Measurements from ENCODE around the gene IFI27L2.

DNA sequence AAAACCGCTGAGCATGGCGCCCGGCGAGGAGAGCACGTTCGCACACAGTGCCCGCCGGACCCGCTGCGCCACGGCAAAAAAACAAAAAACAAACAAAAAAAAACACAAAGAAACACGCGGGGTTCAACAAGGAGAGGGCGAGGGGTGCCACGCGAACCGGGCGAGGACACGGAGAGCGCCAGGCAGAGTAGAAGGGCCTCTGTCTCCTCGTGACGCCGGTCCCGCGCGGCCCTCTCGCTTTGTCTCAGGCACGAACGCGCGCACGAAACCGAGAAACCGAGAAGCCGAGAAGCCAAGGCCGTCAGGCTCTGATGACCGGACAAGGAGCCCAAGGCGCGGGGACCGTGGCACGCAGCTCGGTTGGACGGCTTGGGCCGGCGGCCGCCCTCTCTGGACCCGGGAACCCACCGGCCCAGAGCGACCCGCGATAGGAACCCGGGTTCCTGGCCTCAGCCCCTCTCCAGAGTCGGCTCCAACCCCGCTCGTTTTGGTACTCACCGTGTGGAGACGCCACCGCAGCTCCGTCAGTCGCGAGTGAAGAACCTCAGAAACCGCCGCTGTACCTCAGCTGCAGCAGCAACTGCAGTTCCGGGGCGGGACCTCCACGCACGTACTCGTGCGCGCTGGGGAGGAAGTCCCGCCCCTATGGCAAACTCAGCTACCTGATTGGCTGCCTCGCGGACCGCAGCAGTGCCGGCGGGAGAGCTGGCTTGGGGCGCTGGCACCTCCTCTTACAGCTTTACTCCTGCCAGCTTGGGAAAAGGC lies 48.6 kb downstream of the IFI27L2 start, which contains the start of the genes DDX24 and IFI27L1:
- TF ChIP-seq, protein P1, sequence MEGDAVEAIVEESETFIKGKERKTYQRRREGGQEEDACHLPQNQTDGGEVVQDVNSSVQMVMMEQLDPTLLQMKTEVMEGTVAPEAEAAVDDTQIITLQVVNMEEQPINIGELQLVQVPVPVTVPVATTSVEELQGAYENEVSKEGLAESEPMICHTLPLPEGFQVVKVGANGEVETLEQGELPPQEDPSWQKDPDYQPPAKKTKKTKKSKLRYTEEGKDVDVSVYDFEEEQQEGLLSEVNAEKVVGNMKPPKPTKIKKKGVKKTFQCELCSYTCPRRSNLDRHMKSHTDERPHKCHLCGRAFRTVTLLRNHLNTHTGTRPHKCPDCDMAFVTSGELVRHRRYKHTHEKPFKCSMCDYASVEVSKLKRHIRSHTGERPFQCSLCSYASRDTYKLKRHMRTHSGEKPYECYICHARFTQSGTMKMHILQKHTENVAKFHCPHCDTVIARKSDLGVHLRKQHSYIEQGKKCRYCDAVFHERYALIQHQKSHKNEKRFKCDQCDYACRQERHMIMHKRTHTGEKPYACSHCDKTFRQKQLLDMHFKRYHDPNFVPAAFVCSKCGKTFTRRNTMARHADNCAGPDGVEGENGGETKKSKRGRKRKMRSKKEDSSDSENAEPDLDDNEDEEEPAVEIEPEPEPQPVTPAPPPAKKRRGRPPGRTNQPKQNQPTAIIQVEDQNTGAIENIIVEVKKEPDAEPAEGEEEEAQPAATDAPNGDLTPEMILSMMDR (IDR thresholded peaks at IDR 0.05), result no peak
- TF ChIP-seq POLR2A (IDR thresholded peaks at IDR 0.05), result peak in 1 of 2 donors; percentile 94

Measured in lower leg skin (tissue), 3 donors.